Measurements from ENCODE around the gene CDH23.

DNA sequence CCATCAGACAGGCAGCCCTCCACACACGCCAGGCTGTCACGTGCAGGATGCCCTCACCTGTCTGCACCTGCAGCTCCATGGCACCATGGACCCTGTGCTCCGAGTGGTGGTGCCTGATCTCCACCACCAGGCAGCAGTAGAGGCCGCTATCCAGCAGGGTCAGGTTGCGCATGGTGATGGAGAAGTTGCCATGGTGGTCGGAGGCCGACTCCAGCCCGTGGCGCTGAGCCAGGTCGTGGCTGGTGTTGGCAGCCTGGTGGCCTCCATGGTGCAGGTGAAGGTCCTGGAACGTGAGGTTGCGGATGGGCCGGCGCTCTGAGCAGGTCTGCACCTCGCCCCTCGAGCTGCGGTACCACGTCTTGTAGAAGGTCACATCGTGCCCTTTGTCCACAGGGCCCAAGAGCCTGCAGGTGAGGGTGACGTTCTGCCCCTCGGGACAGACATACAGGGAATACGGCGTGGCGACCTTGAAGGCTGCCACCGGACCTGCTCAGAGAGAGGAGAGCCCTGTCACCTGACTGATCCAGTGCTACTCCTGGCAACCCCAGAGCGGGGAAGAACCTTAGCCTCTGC is 364.9 kb downstream of the CDH23 start:
- TF ChIP-seq, protein P1, sequence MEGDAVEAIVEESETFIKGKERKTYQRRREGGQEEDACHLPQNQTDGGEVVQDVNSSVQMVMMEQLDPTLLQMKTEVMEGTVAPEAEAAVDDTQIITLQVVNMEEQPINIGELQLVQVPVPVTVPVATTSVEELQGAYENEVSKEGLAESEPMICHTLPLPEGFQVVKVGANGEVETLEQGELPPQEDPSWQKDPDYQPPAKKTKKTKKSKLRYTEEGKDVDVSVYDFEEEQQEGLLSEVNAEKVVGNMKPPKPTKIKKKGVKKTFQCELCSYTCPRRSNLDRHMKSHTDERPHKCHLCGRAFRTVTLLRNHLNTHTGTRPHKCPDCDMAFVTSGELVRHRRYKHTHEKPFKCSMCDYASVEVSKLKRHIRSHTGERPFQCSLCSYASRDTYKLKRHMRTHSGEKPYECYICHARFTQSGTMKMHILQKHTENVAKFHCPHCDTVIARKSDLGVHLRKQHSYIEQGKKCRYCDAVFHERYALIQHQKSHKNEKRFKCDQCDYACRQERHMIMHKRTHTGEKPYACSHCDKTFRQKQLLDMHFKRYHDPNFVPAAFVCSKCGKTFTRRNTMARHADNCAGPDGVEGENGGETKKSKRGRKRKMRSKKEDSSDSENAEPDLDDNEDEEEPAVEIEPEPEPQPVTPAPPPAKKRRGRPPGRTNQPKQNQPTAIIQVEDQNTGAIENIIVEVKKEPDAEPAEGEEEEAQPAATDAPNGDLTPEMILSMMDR (IDR thresholded peaks at IDR 0.05; ENCODE audit: low read depth, low read length, poor library complexity, severe bottlenecking), result no peak
- no peak for TF ChIP-seq EZH2phosphoT487 (IDR thresholded peaks at IDR 0.05; ENCODE audit: borderline replicate concordance, low read length)
